KMS-11 (cell line): ENCODE results near the gene PNPLA7.
"Not testable (repeated sequence)": the region's sequence is repeated elsewhere in the genome, so short reads cannot be mapped to it uniquely, and the experiment has no call there.

Experiments used
- H2AFZ ChIP-seq: fragments of 200-600 bp; sonication (generic); 2 replicates; pipeline ENCODE4 v1.6.1; 2016; ENCODE audit warnings: antibody characterized with exemption, mixed run types, low read depth
- H3K27ac ChIP-seq: fragments of 200-600 bp; sonication (generic); 2 replicates; pipeline ENCODE4 v1.6.1; 2016; ENCODE audit warnings: mild to moderate bottlenecking, mixed run types
- H3K27me3 ChIP-seq: fragments of 200-600 bp; sonication (generic); 2 replicates; pipeline ENCODE4 v1.6.1; 2017; ENCODE audit warnings: mild to moderate bottlenecking, low read depth, mixed run types, moderate library complexity; ENCODE audit not compliant: insufficient read depth
- H3K36me3 ChIP-seq: fragments of 200-600 bp; sonication (generic); 2 replicates; pipeline ENCODE4 v1.6.1; 2017; ENCODE audit warnings: mild to moderate bottlenecking, mixed run types; ENCODE audit not compliant: insufficient read depth
- H3K4me1 ChIP-seq: fragments of 200-600 bp; sonication (generic); 2 replicates; pipeline ENCODE4 v1.6.1; 2016; ENCODE audit warnings: mild to moderate bottlenecking, low read depth, mixed run types; ENCODE audit not compliant: poor library complexity, severe bottlenecking
- H3K4me2 ChIP-seq: fragments of 200-600 bp; sonication (generic); 2 replicates; pipeline ENCODE4 v1.7.0; 2016; ENCODE audit warnings: mild to moderate bottlenecking, mixed run types
- H3K4me3 ChIP-seq: fragments of 200-600 bp; sonication (generic); IDR thresholded peaks from 2 replicates; pipeline ENCODE4 v1.6.1; 2017; ENCODE audit warnings: low read depth, low read length, mixed read lengths; ENCODE audit not compliant: insufficient read depth
- H3K79me2 ChIP-seq: fragments of 200-600 bp; sonication (generic); 2 replicates; pipeline ENCODE4 v1.6.1; 2016; ENCODE audit warnings: low read depth, mixed run types; ENCODE audit not compliant: insufficient read depth
- H3K9ac ChIP-seq: fragments of 200-600 bp; sonication (generic); 2 replicates; pipeline ENCODE4 v1.6.1; 2016; ENCODE audit warnings: mild to moderate bottlenecking, mixed run types
- H4K20me1 ChIP-seq: fragments of 200-600 bp; sonication (generic); 2 replicates; pipeline ENCODE4 v1.6.1; 2016; ENCODE audit warnings: mild to moderate bottlenecking, mixed run types; ENCODE audit not compliant: insufficient read depth
- TF ChIP-seq, protein P1 (sequence below): fragments of 200-600 bp; sonication (generic); conservative IDR thresholded peaks from 2 replicates; pipeline ENCODE4 v1.6.1; 2017; ENCODE audit warnings: low read depth, mild to moderate bottlenecking, antibody characterized with exemption, low read length, moderate library complexity, mixed read lengths

PNPLA7 gene

DNA sequence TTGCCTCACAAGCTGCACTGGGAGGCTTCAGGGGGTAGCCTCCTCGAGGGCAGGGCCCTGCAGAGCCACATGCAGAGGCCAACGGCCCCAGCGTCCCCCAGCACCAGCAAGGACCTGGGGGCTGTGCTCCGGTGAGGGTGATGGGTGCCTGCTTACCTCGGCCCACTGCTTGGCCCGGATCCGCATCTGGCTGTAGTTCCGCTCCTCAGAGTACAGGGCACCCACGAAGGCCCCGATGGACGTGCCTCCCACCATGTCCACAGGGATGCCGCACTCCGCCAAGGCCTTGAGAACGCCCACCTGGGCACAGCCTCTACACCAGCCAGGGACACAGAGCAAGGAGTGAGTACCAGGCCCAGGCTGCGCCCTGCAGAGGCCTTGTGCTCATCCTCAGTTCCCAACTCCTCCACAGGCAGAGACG, 83.0 kb downstream of the PNPLA7 start:
- TF ChIP-seq, protein P1, sequence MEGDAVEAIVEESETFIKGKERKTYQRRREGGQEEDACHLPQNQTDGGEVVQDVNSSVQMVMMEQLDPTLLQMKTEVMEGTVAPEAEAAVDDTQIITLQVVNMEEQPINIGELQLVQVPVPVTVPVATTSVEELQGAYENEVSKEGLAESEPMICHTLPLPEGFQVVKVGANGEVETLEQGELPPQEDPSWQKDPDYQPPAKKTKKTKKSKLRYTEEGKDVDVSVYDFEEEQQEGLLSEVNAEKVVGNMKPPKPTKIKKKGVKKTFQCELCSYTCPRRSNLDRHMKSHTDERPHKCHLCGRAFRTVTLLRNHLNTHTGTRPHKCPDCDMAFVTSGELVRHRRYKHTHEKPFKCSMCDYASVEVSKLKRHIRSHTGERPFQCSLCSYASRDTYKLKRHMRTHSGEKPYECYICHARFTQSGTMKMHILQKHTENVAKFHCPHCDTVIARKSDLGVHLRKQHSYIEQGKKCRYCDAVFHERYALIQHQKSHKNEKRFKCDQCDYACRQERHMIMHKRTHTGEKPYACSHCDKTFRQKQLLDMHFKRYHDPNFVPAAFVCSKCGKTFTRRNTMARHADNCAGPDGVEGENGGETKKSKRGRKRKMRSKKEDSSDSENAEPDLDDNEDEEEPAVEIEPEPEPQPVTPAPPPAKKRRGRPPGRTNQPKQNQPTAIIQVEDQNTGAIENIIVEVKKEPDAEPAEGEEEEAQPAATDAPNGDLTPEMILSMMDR, result no peak
- Histone ChIP-seq H3K4me1 (peaks cover 7% of the 10 kb centered on the region), H2AFZ (no peak overlapping the region), H3K36me3 (no peaks in the 10 kb centered on the region), H3K9ac (no peak overlapping the region), H3K4me3 (no peak overlapping the region), H3K27me3 (no peaks in the 10 kb centered on the region; the same call in 1 of the 2 replicates), H3K4me2 (no peak overlapping the region), H3K27ac (no peak overlapping the region), H4K20me1 (no peaks in the 10 kb centered on the region), H3K79me2 (no peaks in the 10 kb centered on the region)

- H4K20me1 ChIP-seq, H3K27me3 ChIP-seq, H3K9ac ChIP-seq, H3K4me3 ChIP-seq, H2AFZ ChIP-seq, H3K4me2 ChIP-seq, H3K4me1 ChIP-seq, H3K36me3 ChIP-seq, H3K79me2 ChIP-seq, H3K27ac ChIP-seq: not testable (repeated sequence)
Observed at GRCh38 chr9:137466389-137467085, 83.7 kb downstream of the PNPLA7 start.

GRCh38 chr9:137465720-137466388, 84.3 kb downstream of the PNPLA7 start:
- TF ChIP-seq, protein P1, result no peak
- H4K20me1 ChIP-seq, result no peaks in the 10 kb centered on the region
- H3K4me1 ChIP-seq, result peaks cover 4% of the 10 kb centered on the region
- no peak overlapping the region for H2AFZ ChIP-seq
- no peak overlapping the region for H3K4me3 ChIP-seq
- no peak overlapping the region for H3K4me2 ChIP-seq
- H3K27ac ChIP-seq, result no peak overlapping the region
- H3K27me3 ChIP-seq, result no peaks in the 10 kb centered on the region; the same call in 1 of the 2 replicates
- no peak overlapping the region for H3K9ac ChIP-seq
- no peaks in the 10 kb centered on the region for H3K36me3 ChIP-seq
- no peaks in the 10 kb centered on the region for H3K79me2 ChIP-seq

DNA sequence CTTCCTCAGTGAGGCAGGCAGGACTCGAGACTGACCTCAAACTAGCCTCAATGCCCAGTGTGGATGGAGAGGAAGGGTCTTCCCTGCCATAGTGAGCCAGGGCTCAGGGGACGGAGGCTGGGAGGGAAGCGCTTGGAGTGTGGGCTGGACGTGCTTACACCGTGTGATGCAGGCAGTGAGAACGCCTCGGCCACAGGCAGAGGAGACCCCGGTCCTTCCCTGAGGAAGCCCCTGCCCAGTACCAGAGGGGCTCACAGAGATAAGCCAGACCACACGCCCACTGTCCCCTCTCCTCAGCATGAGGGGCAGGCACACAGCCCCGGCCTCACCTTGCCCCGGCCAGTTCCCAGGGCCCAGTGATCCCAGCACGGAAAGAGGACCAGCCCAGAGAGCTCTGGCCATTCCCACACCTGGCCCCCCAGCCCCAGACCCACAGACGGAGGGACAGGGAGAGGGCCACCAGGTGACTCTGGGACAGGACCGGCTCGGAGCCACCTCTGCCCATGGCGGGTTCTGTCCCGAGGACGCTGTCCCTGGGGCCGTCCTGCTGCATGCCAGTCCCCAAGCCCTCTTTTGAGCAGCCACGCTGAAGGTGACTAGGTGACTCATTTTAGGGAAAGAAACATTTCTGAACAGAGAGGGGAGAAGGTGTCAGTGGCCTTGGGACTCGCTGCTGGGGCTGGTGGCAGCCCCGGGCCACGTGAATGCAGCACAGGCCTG, 85.0 kb downstream of the PNPLA7 start:
- TF ChIP-seq, protein P1, result no peak
- Histone ChIP-seq H3K4me2 (no peak overlapping the region), H3K4me3 (no peak overlapping the region), H3K9ac (no peak overlapping the region), H3K27me3 (no peaks in the 10 kb centered on the region; the same call in 1 of the 2 replicates), H2AFZ (no peak overlapping the region), H3K4me1 (peaks cover 4% of the 10 kb centered on the region), H3K27ac (no peak overlapping the region), H3K36me3 (no peaks in the 10 kb centered on the region), H4K20me1 (no peaks in the 10 kb centered on the region), H3K79me2 (no peaks in the 10 kb centered on the region)
